Midbrain (tissue), 1 donor: ENCODE data around the gene PNKD.

Source experiments
- DNase-seq: peaks from one replicate; lab custom pipeline; 2025; lab: John Stamatoyannopoulos, UW

Gene PNKD

DNA sequence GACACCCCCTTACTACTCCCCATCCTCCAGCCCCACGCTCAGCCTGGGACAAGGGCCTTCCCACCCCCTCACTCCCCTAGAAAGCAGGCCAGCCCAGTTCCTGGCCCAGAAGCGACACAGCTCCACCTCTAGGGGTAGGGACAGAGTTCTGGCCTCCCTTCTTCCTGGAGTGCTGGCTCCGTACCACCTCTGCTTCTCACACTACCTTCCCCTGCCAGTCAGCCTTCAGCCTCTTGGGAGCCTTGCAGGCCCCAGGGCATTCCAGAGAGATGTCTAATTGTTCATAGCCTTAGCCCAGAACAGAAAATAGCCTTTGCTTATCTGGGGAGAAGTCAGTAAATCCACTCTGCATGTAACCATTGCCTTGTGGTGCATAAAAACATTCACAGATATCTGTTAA, 73.3 kb downstream of the PNKD start:
- DNase-seq: no peak

DNA sequence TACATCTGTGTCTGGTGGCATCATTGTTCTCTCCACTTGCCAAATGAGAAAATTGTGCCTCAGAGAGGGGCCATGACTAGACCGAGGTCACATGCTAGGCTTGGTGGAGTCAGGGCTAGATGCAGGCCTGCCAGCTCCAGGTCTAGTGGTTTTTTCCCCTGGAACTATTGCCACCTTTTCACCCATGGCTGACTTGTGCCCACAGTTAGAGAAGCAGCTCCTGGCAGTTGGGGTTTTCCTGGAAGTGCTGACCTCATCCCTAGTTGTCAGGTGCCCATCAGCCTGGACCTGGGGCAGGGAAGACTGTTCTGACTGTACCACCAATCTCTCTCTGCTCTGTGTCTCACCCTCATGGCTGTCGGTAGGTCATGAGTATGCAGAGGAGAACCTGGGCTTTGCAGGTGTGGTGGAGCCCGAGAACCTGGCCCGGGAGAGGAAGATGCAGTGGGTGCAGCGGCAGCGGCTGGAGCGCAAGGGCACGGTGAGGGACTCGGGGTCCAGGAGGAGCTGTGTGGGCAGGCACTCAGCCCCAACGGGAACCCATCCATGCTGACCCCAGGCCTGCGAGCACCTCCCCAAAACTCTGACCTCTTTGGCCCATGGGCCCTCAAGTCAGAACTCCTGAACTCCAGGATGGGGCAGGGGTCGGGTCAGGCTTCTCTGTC, 73.9 kb downstream of the PNKD start:
- no peak for DNase-seq

GRCh38 chr2:218344755-218345417, 74.6 kb downstream of the PNKD start:
- DNase-seq: no peak

GRCh38 chr2:218345491-218346236, 75.3 kb downstream of the PNKD start:
- DNase-seq: no peak

- no peak for DNase-seq
Observed at GRCh38 chr2:218347172-218347571, 76.9 kb downstream of the PNKD start.

DNA sequence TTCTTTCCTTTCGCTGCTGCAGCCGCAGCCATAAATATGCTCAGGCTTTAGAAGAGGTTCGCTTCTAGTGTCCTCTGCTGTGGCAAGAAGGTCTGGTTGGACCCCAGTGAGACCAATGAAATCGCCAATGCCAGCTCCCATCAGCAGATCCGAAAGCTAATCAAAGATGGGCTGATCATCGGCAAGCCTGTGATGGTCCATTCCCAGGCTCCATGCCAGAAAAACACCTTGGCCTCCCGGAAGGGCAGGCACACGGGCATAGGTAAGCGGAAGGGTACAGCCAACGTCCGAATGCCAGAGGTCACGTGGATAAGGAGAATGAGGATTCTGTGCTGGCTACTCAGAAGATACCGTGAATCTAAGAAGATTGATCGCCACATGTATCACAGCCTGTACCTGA, 83.7 kb downstream of the PNKD start:
- DNase-seq: no peak

GRCh38 chr2:218354850-218355443, 84.6 kb downstream of the PNKD start:
- DNase-seq: no peak

GRCh38 chr2:218357236-218358177, 87.2 kb downstream of the PNKD start:
- no peak for DNase-seq

- DNase-seq: peak; percentile 27
Observed at GRCh38 chr2:218360453-218360852, 90.1 kb downstream of the PNKD start.

GRCh38 chr2:218362606-218363005, 92.3 kb downstream of the PNKD start:
- no peak for DNase-seq

- no peak for DNase-seq
Observed at GRCh38 chr2:218363736-218364135, 93.4 kb downstream of the PNKD start.

DNA sequence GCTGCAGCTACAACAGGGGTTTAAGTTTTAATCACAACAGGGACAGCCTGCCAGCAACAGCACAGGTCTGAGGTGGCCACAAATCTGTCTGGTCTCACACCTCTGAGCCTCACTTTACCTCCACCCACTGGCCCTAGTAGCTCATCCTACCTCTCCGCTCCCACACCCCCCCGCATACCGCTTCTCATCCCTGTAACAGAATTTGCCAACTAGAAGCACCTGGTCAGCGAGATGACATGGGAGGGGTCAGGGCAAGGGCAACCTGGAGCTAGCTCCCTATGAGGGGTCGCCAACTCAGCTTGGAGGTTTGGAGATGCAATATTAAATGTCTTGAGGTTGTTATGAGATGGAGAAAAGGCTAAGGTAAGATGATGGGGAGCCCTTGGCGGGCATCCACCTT, 93.9 kb downstream of the PNKD start:
- DNase-seq: no peak

DNA sequence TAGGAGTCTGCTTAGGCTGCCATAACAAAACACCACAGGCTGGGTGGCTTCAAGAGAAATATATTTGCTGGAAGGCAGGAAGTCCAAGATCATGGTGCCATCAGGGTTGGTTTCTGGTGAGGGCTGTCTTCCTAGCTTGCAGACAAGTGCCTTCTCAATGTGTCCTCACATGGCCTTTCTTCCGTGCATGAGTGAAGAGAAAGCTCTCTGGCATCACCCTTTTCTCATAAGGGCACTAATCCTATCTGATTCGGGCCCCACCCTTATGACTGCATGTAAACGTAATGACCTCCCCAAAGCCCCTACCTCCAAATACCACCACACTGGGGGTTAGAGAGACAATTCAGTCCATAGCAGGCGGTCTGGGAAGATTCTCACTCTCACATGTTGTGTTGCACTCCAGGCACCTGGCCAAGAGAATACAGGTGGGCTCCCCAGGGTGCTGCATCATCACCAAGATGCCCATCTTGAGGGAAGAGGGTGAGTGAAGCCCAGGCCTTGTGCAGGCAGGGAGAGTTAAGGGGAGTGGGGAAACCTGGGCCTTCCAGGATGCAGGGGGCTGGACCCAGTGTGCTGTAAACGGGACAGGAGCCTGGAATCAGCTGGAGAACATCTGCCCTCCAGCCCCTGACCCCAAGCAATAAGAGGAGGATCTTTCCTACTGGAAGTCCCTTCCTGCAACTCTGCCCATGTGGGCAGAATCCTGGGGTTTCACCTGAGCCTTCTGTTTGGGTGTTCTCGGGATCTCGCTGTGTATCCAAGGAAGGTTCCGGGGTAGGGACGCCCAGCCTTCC, 96.5 kb downstream of the PNKD start:
- DNase-seq: no peak

- peak; percentile 58 for DNase-seq
Observed at GRCh38 chr2:218367415-218368149, 97.3 kb downstream of the PNKD start.

DNA sequence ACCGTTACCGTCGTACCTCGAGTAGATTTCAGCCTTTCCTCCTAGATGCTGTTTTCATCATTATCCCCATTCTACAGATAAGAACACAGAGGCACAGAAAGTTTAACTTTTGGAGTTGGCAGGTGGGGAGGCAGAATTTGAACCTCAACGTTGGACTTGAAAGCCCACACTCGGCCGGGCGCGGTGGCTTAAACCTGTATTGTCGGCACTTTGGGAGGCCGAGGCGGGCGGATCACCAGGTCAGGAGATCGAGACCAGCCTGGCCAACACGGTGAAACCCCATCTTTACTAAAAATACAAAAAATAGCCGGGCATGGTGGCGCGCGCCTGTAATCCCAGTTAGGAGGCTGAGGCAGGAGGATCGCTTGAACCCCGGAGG, 97.8 kb downstream of the PNKD start:
- DNase-seq: no peak

DNA sequence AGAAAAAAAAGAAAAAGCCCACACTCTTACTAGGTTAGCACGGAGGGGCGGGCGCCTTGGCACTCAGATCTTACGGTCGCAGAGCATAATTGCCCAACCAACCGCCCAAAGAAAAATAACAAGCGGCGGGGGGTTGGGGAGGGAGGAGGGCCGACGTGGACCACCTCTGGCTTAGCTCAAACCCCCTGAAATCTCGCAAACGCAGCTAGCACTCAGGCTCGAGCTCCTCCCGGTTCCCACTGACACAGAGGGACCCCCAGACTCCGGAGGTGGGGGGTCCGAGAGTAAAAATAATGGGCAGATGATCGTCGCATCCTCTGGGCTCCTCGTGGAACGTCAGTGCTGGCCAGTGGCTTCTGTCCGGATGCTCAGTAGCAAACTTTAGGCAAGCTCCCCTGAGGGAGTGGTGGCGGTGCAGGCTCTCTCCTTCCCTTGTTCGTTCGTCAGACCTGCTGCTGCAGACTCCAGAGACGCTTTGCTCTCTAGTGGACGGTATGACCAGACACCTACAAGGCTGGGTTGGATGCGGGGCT, 98.4 kb downstream of the PNKD start:
- no peak for DNase-seq

DNA sequence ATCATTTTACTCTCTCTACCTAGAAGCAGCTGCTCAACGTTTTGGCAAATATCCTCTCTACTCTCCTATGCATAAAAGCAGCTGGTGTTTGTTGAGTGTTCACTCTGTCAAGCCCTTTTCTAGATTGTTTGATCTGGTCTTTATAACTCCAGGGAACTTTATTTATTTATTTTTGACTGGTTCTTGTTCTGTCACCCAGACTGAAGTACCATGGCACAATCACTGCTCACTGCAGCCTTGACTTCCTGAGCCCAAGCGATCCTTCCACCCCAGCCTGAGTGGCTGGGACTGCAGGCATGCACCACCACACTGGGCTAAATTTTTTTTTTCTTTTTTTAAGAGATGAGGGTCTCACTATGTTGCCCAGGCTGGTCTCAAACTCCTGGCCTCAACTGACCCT, 99.0 kb downstream of the PNKD start:
- DNase-seq: no peak

DNA sequence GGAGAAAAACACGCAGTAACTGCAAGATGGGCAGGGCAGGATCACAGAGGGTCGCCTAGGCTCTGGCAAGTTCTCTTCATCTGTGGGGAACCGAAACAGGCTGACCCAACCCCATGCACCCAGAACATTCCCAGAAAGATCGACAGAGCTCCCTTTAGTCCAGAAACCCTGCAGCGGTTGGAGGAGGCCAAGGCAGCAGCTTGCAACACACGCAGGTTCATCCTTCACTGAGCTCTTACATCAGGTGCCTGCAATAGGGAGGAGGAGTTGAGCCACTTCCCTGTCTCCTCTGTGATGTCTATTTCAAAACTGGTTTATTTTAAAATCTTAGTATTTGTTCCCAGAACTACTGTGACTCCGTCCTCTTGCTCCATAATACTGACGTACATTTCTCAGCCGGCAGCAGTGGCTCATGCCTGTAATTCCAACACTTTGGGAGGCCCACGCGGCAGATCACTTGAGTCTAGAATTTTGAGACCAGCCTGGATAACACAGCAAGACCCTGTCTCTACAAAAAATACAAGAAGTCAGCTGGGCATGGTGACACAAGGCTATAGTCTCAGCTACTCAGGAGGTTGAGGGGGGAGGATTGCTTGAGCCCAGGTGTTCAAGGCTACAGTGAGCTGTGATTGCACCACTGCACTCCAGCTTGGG, 100.2 kb downstream of the PNKD start:
- DNase-seq: peak; percentile 34

DNA sequence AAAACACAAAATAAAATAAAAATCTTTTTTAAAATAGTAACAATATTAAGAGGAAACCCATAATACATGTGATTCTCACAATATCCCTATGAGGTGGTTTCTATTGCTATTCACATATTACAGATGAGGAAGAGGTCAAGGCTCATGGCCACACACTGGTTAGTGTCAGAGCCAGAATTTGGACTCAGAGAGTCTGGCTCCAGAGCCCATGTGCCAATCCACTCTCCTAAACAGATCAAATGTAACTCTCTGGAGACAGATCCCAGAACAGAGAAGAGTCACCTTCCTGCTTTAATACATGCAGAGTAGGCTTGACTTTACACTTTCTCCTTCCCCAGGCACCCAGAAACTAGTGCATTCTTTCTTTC, 101.6 kb downstream of the PNKD start:
- no peak for DNase-seq
